SK-N-SH (cell line): ENCODE results near the gene GALNT18. TPM values are rescaled to one million over a fixed set of nuclear protein-coding genes. Genes with fewer than 3 reads are reported as not detected.

Source experiments
- CTCF ChIA-PET: fragments of 300-600, 350-600 bp; formaldehyde crosslinking; extraction: SDS; loops from one replicate; lab custom pipeline; 2021; lab: Yijun Ruan, JAX
- POLR2A ChIA-PET: fragments of 350-600 bp; sonication (Branson Sonifier 250); formaldehyde crosslinking; extraction: SDS; loops from one replicate; lab custom pipeline; 2020; ENCODE audit warnings: antibody characterized with exemption, inconsistent platforms; lab: Yijun Ruan, JAX
- DNase-seq: peaks from one replicate; pipeline ENCODE4 v3.0.0; 2012
- H2AFZ ChIP-seq: fragments of 200-600 bp; sonication (generic); 2 replicates; pipeline ENCODE4 v1.8.1; 2016; ENCODE audit warnings: antibody characterized with exemption, mild to moderate bottlenecking, low read depth
- H3F3A ChIP-seq: fragments of 200-600 bp; sonication (generic); replicated peaks from 2 replicates; pipeline ENCODE3; 2016; ENCODE audit warnings: antibody characterized with exemption, mild to moderate bottlenecking; ENCODE audit not compliant: insufficient read depth
- H3K27ac ChIP-seq, 2 experiments: fragments of 200-500 bp in 1 of 2; fragments of 200-600 bp in 1 of 2; sonication (Bioruptor generic) in 1 of 2; sonication (generic), shearing (Covaris generic) in 1 of 2; 2 replicates each; pipeline versions ENCODE4 v1.5.1 to v1.6.1; 2014 to 2016; ENCODE audit warnings: low read depth in 2 of 2, inconsistent platforms in 1 of 2, low read length in 1 of 2, mild to moderate bottlenecking in 1 of 2, mixed read lengths in 1 of 2
- H3K27me3 ChIP-seq: fragments of 200-600 bp; sonication (generic), shearing (Covaris generic); 2 replicates; pipeline ENCODE4 v1.6.1; 2016; ENCODE audit warnings: mixed run types; ENCODE audit not compliant: insufficient read depth
- H3K36me3 ChIP-seq, 2 experiments: fragments of 200-500 bp in 1 of 2; fragments of 200-600 bp in 1 of 2; sonication (Bioruptor generic) in 1 of 2; sonication (generic) in 1 of 2; replicated peaks in 1 of 2; 2 replicates each; pipeline versions ENCODE3 to v1.5.1; 2014 to 2016; ENCODE audit warnings: low read length in 1 of 2, mild to moderate bottlenecking in 1 of 2; ENCODE audit not compliant: insufficient read depth in 2 of 2, control insufficient read depth in 1 of 2
- H3K4me1 ChIP-seq, 2 experiments: fragments of 200-500 bp in 1 of 2; fragments of 200-600 bp in 1 of 2; sonication (Bioruptor generic) in 1 of 2; sonication (generic), shearing (Covaris generic) in 1 of 2; 2 replicates each; pipeline versions ENCODE4 v1.5.1 to v1.6.1; 2014 to 2016; ENCODE audit warnings: low read depth in 1 of 2, low read length in 1 of 2, mixed run types in 1 of 2; ENCODE audit not compliant: insufficient read depth in 2 of 2, control insufficient read depth in 1 of 2
- H3K4me2 ChIP-seq: fragments of 200-600 bp; sonication (generic), shearing (Covaris generic); 2 replicates; pipeline ENCODE4 v1.6.1; 2017; ENCODE audit warnings: mixed run types
- H3K4me3 ChIP-seq, 2 experiments: fragments of 200-500 bp in 1 of 2; fragments of 200-600 bp in 1 of 2; sonication (Bioruptor generic) in 1 of 2; sonication (generic), shearing (Covaris generic) in 1 of 2; 2 replicates each; pipeline versions ENCODE4 v1.5.1 to v1.8.1; 2014 to 2016; ENCODE audit warnings: low read depth in 2 of 2, inconsistent platforms in 1 of 2, low read length in 1 of 2, mild to moderate bottlenecking in 1 of 2, mixed read lengths in 1 of 2, moderate library complexity in 1 of 2
- H3K79me2 ChIP-seq: fragments of 200-600 bp; sonication (generic); 2 replicates; pipeline ENCODE4 v1.8.1; 2017; ENCODE audit warnings: mild to moderate bottlenecking; ENCODE audit not compliant: insufficient read depth
- H3K9ac ChIP-seq: fragments of 200-600 bp; sonication (generic); 2 replicates; pipeline ENCODE4 v1.6.1; 2017; ENCODE audit warnings: mixed run types
- H3K9me2 ChIP-seq: fragments of 200-600 bp; sonication (generic); 2 replicates; pipeline ENCODE4 v1.6.1; 2017; ENCODE audit warnings: mixed run types
- H3K9me3 ChIP-seq: fragments of 200-600 bp; sonication (generic); 2 replicates; pipeline ENCODE4 v1.6.1; 2017; ENCODE audit warnings: mixed run types, mild to moderate bottlenecking, moderate library complexity
- H4K20me1 ChIP-seq: fragments of 200-600 bp; sonication (generic); 2 replicates; pipeline ENCODE4 v1.6.1; 2017; ENCODE audit warnings: mild to moderate bottlenecking, mixed run types; ENCODE audit not compliant: insufficient read depth
- CHD2 ChIP-seq: fragments of 150-350 bp; IDR thresholded peaks from 2 replicates; pipeline ENCODE4 v1.6.1; 2018; ENCODE audit warnings: low read length; ENCODE audit not compliant: partially characterized antibody
- FOSL2 ChIP-seq: IDR thresholded peaks from 2 replicates; pipeline ENCODE4 v1.4.0; 2012; ENCODE audit warnings: low read depth, mild to moderate bottlenecking, moderate library complexity, borderline replicate concordance
- GABPA ChIP-seq: IDR thresholded peaks from 2 replicates; pipeline ENCODE4 v1.4.0; 2012; ENCODE audit warnings: low read depth, mild to moderate bottlenecking
- IRF3 ChIP-seq: fragments of 150-350 bp; IDR thresholded peaks from 2 replicates; pipeline ENCODE4 v1.6.1; 2016; ENCODE audit warnings: mild to moderate bottlenecking, low read depth, low read length
- JUND ChIP-seq: IDR thresholded peaks from 2 replicates; pipeline ENCODE4 v1.4.0; 2012
- RAD21 ChIP-seq: IDR thresholded peaks from 2 replicates; pipeline ENCODE4 v1.6.1; 2012; ENCODE audit warnings: mild to moderate bottlenecking, low read length
- TAF1 ChIP-seq: IDR thresholded peaks from 2 replicates; pipeline ENCODE4 v1.6.1; 2012; ENCODE audit warnings: low read depth, mild to moderate bottlenecking, low read length, moderate library complexity, borderline replicate concordance
- TCF12 ChIP-seq: IDR thresholded peaks from 2 replicates; pipeline ENCODE4 v1.4.0; 2012
- TEAD4 ChIP-seq: IDR thresholded peaks from 2 replicates; pipeline ENCODE4 v1.4.0; 2012; ENCODE audit warnings: mild to moderate bottlenecking, borderline replicate concordance; ENCODE audit not compliant: insufficient read depth
- YY1 ChIP-seq: IDR thresholded peaks from 2 replicates; pipeline ENCODE4 v1.4.0; 2012; ENCODE audit warnings: low read depth, mild to moderate bottlenecking
- ZBTB33 ChIP-seq: IDR thresholded peaks from 2 replicates; pipeline ENCODE4 v1.4.0; 2012; ENCODE audit warnings: low read depth, borderline replicate concordance
- WGBS: methylation state at CpG from one replicate; pipeline ENCODE4 v1.1.6; 2017; ENCODE audit warnings: low lambda C conversion rate; 5-methylcytosine and 5-hydroxymethylcytosine counted together
- polyA plus RNA-seq, 3 experiments: library from polyadenylated mRNA; depleted of rRNA; stranded (reverse); fragments of >200 nt; gene quantifications; 2 replicates each; pipeline ENCODE4 v1.2.3, GENCODE V29; 2012
- TF ChIP-seq, protein P1 (sequence below): fragments of 200-600 bp; sonication (generic); IDR thresholded peaks from 2 replicates; pipeline ENCODE4 v1.6.1; 2017; ENCODE audit warnings: antibody characterized with exemption, mild to moderate bottlenecking, moderate library complexity

The GALNT18 gene
- polyA plus RNA-seq, 1 of the 3 experiments (the other 2 are of a cell fraction): 0.64 TPM

DNA sequence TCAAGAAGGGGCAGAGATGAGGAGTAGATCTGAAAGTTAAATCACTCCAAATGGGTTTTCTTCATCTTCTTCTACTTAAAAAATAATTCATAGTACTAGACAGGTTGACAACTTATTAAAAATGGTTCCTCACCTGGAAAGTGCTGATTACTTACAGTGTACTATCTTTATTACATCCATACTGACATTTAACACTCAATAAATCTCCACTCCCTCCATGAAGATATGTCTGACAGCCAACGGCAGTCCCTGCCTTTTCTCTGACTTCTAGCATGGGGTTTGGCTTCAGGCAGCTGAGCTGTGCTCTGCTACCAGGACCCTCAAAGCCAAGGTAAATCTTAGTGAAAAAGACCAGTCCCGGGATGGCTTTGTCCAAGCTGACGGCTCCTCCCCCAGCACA is 135.4 kb downstream of the GALNT18 start:
- Histone ChIP-seq H2AFZ (no peak overlapping the region), H3K27ac (no peak overlapping the region), H4K20me1 (no peaks in the 10 kb centered on the region), H3K4me1 (no peaks in the 10 kb centered on the region; a peak in 1 of 4 replicates), H3K27me3 (no peaks in the 10 kb centered on the region)
- no peak for DNase-seq
- no peak for TF ChIP-seq TCF12
- no peak for TF ChIP-seq CHD2
- TF ChIP-seq, protein P1, sequence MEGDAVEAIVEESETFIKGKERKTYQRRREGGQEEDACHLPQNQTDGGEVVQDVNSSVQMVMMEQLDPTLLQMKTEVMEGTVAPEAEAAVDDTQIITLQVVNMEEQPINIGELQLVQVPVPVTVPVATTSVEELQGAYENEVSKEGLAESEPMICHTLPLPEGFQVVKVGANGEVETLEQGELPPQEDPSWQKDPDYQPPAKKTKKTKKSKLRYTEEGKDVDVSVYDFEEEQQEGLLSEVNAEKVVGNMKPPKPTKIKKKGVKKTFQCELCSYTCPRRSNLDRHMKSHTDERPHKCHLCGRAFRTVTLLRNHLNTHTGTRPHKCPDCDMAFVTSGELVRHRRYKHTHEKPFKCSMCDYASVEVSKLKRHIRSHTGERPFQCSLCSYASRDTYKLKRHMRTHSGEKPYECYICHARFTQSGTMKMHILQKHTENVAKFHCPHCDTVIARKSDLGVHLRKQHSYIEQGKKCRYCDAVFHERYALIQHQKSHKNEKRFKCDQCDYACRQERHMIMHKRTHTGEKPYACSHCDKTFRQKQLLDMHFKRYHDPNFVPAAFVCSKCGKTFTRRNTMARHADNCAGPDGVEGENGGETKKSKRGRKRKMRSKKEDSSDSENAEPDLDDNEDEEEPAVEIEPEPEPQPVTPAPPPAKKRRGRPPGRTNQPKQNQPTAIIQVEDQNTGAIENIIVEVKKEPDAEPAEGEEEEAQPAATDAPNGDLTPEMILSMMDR: no peak
- TF ChIP-seq IRF3: no peak
- TF ChIP-seq RAD21: no peak
- TF ChIP-seq ZBTB33: no peak
- no peak for TF ChIP-seq TAF1
- TF ChIP-seq YY1: no peak
- TF ChIP-seq TEAD4: no peak
- no peak for TF ChIP-seq JUND
- no peak for TF ChIP-seq FOSL2
- TF ChIP-seq, all 33 proteins: peak for 0
- H3K36me3 ChIP-seq: no peaks in the 10 kb centered on the region
- H3K4me2 ChIP-seq: no peak overlapping the region
- CTCF ChIA-PET: no interaction called here
- no peaks in the 10 kb centered on the region for H3K9me2 ChIP-seq
- H3K79me2 ChIP-seq: no peaks in the 10 kb centered on the region
- POLR2A ChIA-PET: no interaction called here
- no peak overlapping the region for H3K4me3 ChIP-seq
- H3F3A ChIP-seq: no peaks in the 10 kb centered on the region
- H3K9ac ChIP-seq: no peak overlapping the region
- WGBS: 51% methylated on average over 3 of the region's 3 CpGs
- no peaks in the 10 kb centered on the region for H3K9me3 ChIP-seq

- POLR2A ChIA-PET: no interaction called here
- TF ChIP-seq RAD21 (no peak), GABPA (no peak)
- Histone ChIP-seq H3K79me2 (no peaks in the 10 kb centered on the region), H3K9me3 (no peaks in the 10 kb centered on the region), H3K9ac (no peak overlapping the region), H3K27me3 (no peaks in the 10 kb centered on the region), H2AFZ (no peak overlapping the region), H3K36me3 (no peaks in the 10 kb centered on the region), H3K27ac (no peak overlapping the region), H3K4me3 (no peak overlapping the region), H4K20me1 (no peaks in the 10 kb centered on the region), H3K4me1 (no peaks in the 10 kb centered on the region; a peak in 1 of 4 replicates), H3K9me2 (no peaks in the 10 kb centered on the region), H3K4me2 (no peak overlapping the region), H3F3A (no peaks in the 10 kb centered on the region)
- DNase-seq: no peak
- CTCF ChIA-PET: no interaction called here
- 63% methylated on average over 3 of the region's 3 CpGs for WGBS
Observed at GRCh38 chr11:11486002-11486401, 135.8 kb downstream of the GALNT18 start.
